Psoas muscle (tissue), 8 donors: ENCODE results near the gene SPEG. TPM values are rescaled to one million over a fixed set of nuclear protein-coding genes. Genes with fewer than 3 reads are reported as not detected.

Experiments used
- ATAC-seq, 4 donors: fragments of 200-7000 bp; cut with Tn5 transposase; one replicate each; pipeline ENCODE4 v1.9.1; 2020; ENCODE audit warnings: moderate library complexity in 3 of 4, mild to moderate bottlenecking in 2 of 4
- DNase-seq, 2 donors: peaks; one replicate each; pipeline ENCODE4 v3.0.0-alpha.2; 2020
- H3K27ac ChIP-seq: fragments of 200-600 bp; one replicate; pipeline ENCODE4 v1.8.0; 2022
- H3K27me3 ChIP-seq, 3 donors: fragments of 200-600 bp in 1 of 3; one replicate each; pipeline versions ENCODE4 v1.6.1 to v1.8.0; 2013 to 2022; ENCODE audit warnings: low read length in 2 of 3, mild to moderate bottlenecking in 2 of 3, moderate library complexity in 1 of 3; ENCODE audit not compliant: insufficient read depth in 3 of 3
- H3K36me3 ChIP-seq, 2 donors: fragments of 200-600 bp in 1 of 2; one replicate each; pipeline versions ENCODE4 v1.6.1 to v1.8.0; 2013 to 2022; ENCODE audit warnings: low read depth in 1 of 2, mild to moderate bottlenecking in 1 of 2, moderate library complexity in 1 of 2; ENCODE audit not compliant: insufficient read depth in 1 of 2
- H3K4me1 ChIP-seq: fragments of 200-600 bp; one replicate; pipeline ENCODE4 v1.8.0; 2022
- H3K4me3 ChIP-seq: fragments of 200-600 bp; one replicate; pipeline ENCODE4 v1.8.0; 2022; ENCODE audit warnings: mild to moderate bottlenecking
- H3K9me3 ChIP-seq: fragments of 200-600 bp; one replicate; pipeline ENCODE4 v1.8.0; 2022
- CTCF ChIP-seq: fragments of 200-600 bp; IDR thresholded peaks from one replicate; pipeline ENCODE4 v1.8.0; 2022; ENCODE audit warnings: antibody characterized with exemption
- whole genome bisulfite sequencing, 3 donors: extraction: QIAGEN DNeasy Blood & Tissue Kit; methylation state at CpG; one replicate each; pipeline versions ENCODE4 v1.1.6 to v1.1.7; 2013; 5-methylcytosine and 5-hydroxymethylcytosine counted together
- intact Hi-C, 2 donors: fragments of 100-400 bp; cut with DNase I; formaldehyde crosslinking; loops; one replicate each; pipeline versions ENCODE4 v1.11.0 to v1.14.2; 2022
- polyA plus RNA-seq, 3 donors: library from polyadenylated mRNA; stranded (reverse); fragments of 200-250 nt; gene quantifications; one replicate each; pipeline ENCODE4 v1.2.3, GENCODE V29; 2013
- total RNA-seq, 4 donors: library from RNA; stranded (reverse); fragmentation: NEBNext Ultra II Directional in 2 of 4; extraction: Animal tissue kit (Norgen Biotek cat#: 25700) in 2 of 4; gene quantifications; one replicate each; pipeline versions ENCODE4 v1.2.1 to v1.2.4, GENCODE V29; 2021 to 2023
- donor health status: healthy with polysubstance abuse.
- donor health status: DM: no; HTN: no; CAD: no; lungs with moderate emphysema.
- donor health status: Bipolar disorder and iron deficiency.
- donor health status: healthy.
- donor health status: DM: yes; HTN: yes; CAD: no.
- donor health status: DM: no; HTN: no; CAD: no.
- donor health status: DM: no; HTN: no; CAD: no.
- donor health status: DM: yes; HTN: yes; CAD: no.

Gene SPEG
- total and polyA plus RNA-seq, 7 donors: 34.8 to 419 (median 239) TPM

GRCh38 chr2:219530048-219530963 lies 95.7 kb downstream of the SPEG start:
- Histone ChIP-seq H3K4me3 (peak overlapping the region; percentile 35), H3K27ac (no peak overlapping the region), H3K9me3 (no peaks in the 10 kb centered on the region), H3K27me3 (peaks cover 0 to 12% (median 0%) of the 10 kb centered on the region in 3 donors), H3K36me3 (no peaks in the 10 kb centered on the region), H3K4me1 (no peaks in the 10 kb centered on the region)
- TF ChIP-seq CTCF: peak; percentile 97
- DNase-seq (peak; percentile 81 to 95), ATAC-seq (peak; percentile 91 to 97 (median 92))
- intact Hi-C loops: loop anchor here (2.0 to 10.0 kb wide), 3 partner anchors 36 to 366 kb away; partner anchors contain the start of gene NHEJ1 (in 1 of the 2)
- WGBS, 3 donors: 14 to 17% (median 14%) methylated on average over 18 to 21 of the region's 21 CpGs

- Histone ChIP-seq H3K9me3 (no peaks in the 10 kb centered on the region), H3K4me1 (no peaks in the 10 kb centered on the region), H3K27me3 (peaks cover 0 to 12% (median 0%) of the 10 kb centered on the region in 3 donors), H3K27ac (no peak overlapping the region), H3K36me3 (no peaks in the 10 kb centered on the region), H3K4me3 (no peak overlapping the region)
- no peak for ATAC-seq
- intact Hi-C loops: loop anchor here (2.0 to 10.0 kb wide), 3 partner anchors 37 to 367 kb away; partner anchors contain the start of gene NHEJ1 (in 1 of the 2)
- WGBS, 3 donors: 77 to 86% (median 80%) methylated on average over 20 of the region's 20 CpGs
- TF ChIP-seq CTCF: no peak
- DNase-seq: no peak
Observed at GRCh38 chr2:219531639-219532377, 97.2 kb downstream of the SPEG start.

GRCh38 chr2:219532378-219532649 lies 97.7 kb downstream of the SPEG start:
- intact Hi-C loops: loop anchor here (5.0 to 10.0 kb wide), 2 partner anchors 130 to 368 kb away; partner anchors contain the start of gene NHEJ1 (in 1 of the 2)
- TF ChIP-seq CTCF: no peak
- Histone ChIP-seq H3K9me3 (no peaks in the 10 kb centered on the region), H3K4me1 (no peaks in the 10 kb centered on the region), H3K36me3 (no peaks in the 10 kb centered on the region), H3K27ac (no peak overlapping the region), H3K27me3 (peaks cover 0 to 12% (median 0%) of the 10 kb centered on the region in 3 donors), H3K4me3 (no peak overlapping the region)
- ATAC-seq (no peak), DNase-seq (no peak)
- WGBS, 3 donors: 71 to 83% (median 74%) methylated on average over 8 of the region's 8 CpGs

GRCh38 chr2:219533930-219534661 lies 99.5 kb downstream of the SPEG start:
- no peaks in the 10 kb centered on the region for H3K9me3 ChIP-seq
- H3K36me3 ChIP-seq: peaks cover 0 to 6% of the 10 kb centered on the region in 2 donors
- no peaks in the 10 kb centered on the region for H3K4me1 ChIP-seq
- peaks cover 0 to 6% (median 0%) of the 10 kb centered on the region in 3 donors for H3K27me3 ChIP-seq
- intact Hi-C loops: loop anchor here (5.0 to 10.0 kb wide), 2 partner anchors 132 to 369 kb away; partner anchors contain the start of gene NHEJ1 (in 1 of the 2)
- TF ChIP-seq CTCF: no peak
- ATAC-seq (no peak), DNase-seq (no peak)
- H3K27ac ChIP-seq: no peak overlapping the region
- H3K4me3 ChIP-seq: no peak overlapping the region
- 85 to 92% (median 86%) methylated on average over 6 of the region's 6 CpGs for WGBS, 3 donors
